WTC11 (cell line): Measurements from ENCODE around the gene MLN. TPM values are rescaled to one million over a fixed set of nuclear protein-coding genes. Genes with fewer than 3 reads are reported as not detected.
A peak's percentile ranks its signal among the peaks of the same experiment; 100 is the strongest.

Experiments
- ATAC-seq: fragments of 200-7000 bp; cut with Tn5 transposase; 2 replicates; pipeline ENCODE4 v1.10.0; 2021; ENCODE audit warnings: mild to moderate bottlenecking, moderate library complexity
- Bru-seq: library from RNA; stranded (reverse); fragments of 400-500 nt; gene quantifications from one replicate; lab custom pipeline; 2021; lab: Mats Ljungman, UMichigan
- CTCF ChIA-PET: fragments of 300-600 bp; sonication (Branson Sonifier 250); formaldehyde crosslinking; loops from one replicate; lab custom pipeline; 2021; ENCODE audit warnings: antibody characterized with exemption; lab: Charles Lee
- POLR2A ChIA-PET: fragments of 350-600 bp; sonication (Branson Sonifier 250); formaldehyde crosslinking; loops from one replicate; lab custom pipeline; 2021; ENCODE audit warnings: antibody characterized with exemption; lab: Charles Lee
- DNase-seq: peaks from one replicate; pipeline ENCODE4 v3.0.0; 2021; ENCODE audit warnings: low spot score
- H3K27ac Mint-ChIP-seq: 2 replicates; pipeline ENCODE4 v1.8.0; 2021; ENCODE audit warnings: mixed read lengths
- H3K27me3 Mint-ChIP-seq: 2 replicates; pipeline ENCODE4 v1.8.0; 2021; ENCODE audit warnings: low read depth, mild to moderate bottlenecking, moderate library complexity, mixed read lengths
- H3K36me3 Mint-ChIP-seq: 2 replicates; pipeline ENCODE4 v1.8.0; 2021; ENCODE audit warnings: mixed read lengths
- H3K4me1 Mint-ChIP-seq: 2 replicates; pipeline ENCODE4 v1.8.0; 2022; ENCODE audit warnings: mixed read lengths
- H3K4me3 Mint-ChIP-seq: 2 replicates; pipeline ENCODE4 v1.8.0; 2021; ENCODE audit warnings: mild to moderate bottlenecking, moderate library complexity, mixed read lengths
- H3K9me3 Mint-ChIP-seq: 2 replicates; pipeline ENCODE4 v1.8.0; 2021; ENCODE audit warnings: mixed read lengths
- AFF4 ChIP-seq: sonication (generic); formaldehyde crosslinking; IDR thresholded peaks from 2 replicates; pipeline ENCODE4 v1.8.1; 2023; ENCODE audit warnings: mild to moderate bottlenecking, missing genetic modification reagents, borderline replicate concordance
- ATF1 ChIP-seq: sonication (generic); formaldehyde crosslinking; IDR thresholded peaks from 2 replicates; pipeline ENCODE4 v1.8.1; 2023; ENCODE audit warnings: mild to moderate bottlenecking, moderate library complexity, missing genetic modification reagents
- CBFB ChIP-seq: sonication (generic); formaldehyde crosslinking; IDR thresholded peaks from 2 replicates; pipeline ENCODE4 v1.8.1; 2022; ENCODE audit warnings: mild to moderate bottlenecking, low read depth, missing genetic modification reagents
- JAZF1 ChIP-seq: fragments of 250-450 bp; sonication (Bioruptor Pico); IDR thresholded peaks from 2 replicates; pipeline ENCODE4 v1.9.0; 2021; ENCODE audit warnings: moderate library complexity, mild to moderate bottlenecking, inconsistent platforms
- OVOL2 ChIP-seq: fragments of 250-450 bp; sonication (Bioruptor Pico); IDR thresholded peaks from 2 replicates; pipeline ENCODE4 v1.9.0; 2021; ENCODE audit warnings: mild to moderate bottlenecking, borderline replicate concordance
- SMAD3 ChIP-seq: sonication (generic); formaldehyde crosslinking; IDR thresholded peaks from 2 replicates; pipeline ENCODE4 v1.8.0; 2022; ENCODE audit warnings: missing genetic modification reagents, mild to moderate bottlenecking, borderline replicate concordance
- ZNF232 ChIP-seq: sonication (generic); formaldehyde crosslinking; IDR thresholded peaks from 2 replicates; pipeline ENCODE4 v1.8.0; 2022; ENCODE audit warnings: mild to moderate bottlenecking, missing genetic modification reagents
- ZNF317 ChIP-seq: sonication (generic); formaldehyde crosslinking; IDR thresholded peaks from 2 replicates; pipeline ENCODE4 v1.8.1; 2023; ENCODE audit warnings: low read depth, mild to moderate bottlenecking, moderate library complexity, missing genetic modification reagents, borderline replicate concordance
- ZNF396 ChIP-seq: fragments of 250-450 bp; sonication (Bioruptor Pico); IDR thresholded peaks from 2 replicates; pipeline ENCODE4 v1.8.0; 2021; ENCODE audit warnings: mild to moderate bottlenecking, moderate library complexity, borderline replicate concordance
- long read RNA-seq, 3 experiments: library from RNA in 1 of 3; library from capped mRNA in 1 of 3; library from polyadenylated mRNA in 1 of 3; unstranded in 2 of 3; stranded (forward) in 1 of 3; transcript quantifications; one replicate each; pipeline ENCODE4 v2.0.0, GENCODE V29; 2021
- total RNA-seq: library from RNA; stranded (reverse); gene quantifications from 3 replicates; pipeline ENCODE4 v1.2.3, GENCODE V29; 2021
- TF ChIP-seq, protein P1 (sequence below): sonication (generic); formaldehyde crosslinking; IDR thresholded peaks from 2 replicates; pipeline ENCODE4 v1.8.1; 2023; ENCODE audit warnings: mild to moderate bottlenecking, missing genetic modification reagents
- TF ChIP-seq, protein P2 (sequence below): fragments of 250-450 bp; sonication (Bioruptor Pico); conservative IDR thresholded peaks from 2 replicates; pipeline ENCODE4 v1.9.0; 2021; ENCODE audit warnings: mild to moderate bottlenecking
- TF ChIP-seq, protein P3 (sequence below): fragments of 250-450 bp; sonication (Bioruptor Pico); IDR thresholded peaks from 2 replicates; pipeline ENCODE4 v1.9.0; 2021; ENCODE audit warnings: mild to moderate bottlenecking

MLN gene
- total RNA-seq: not detected in 3 replicates
- percentile 5 among the genes with signal in this experiment for Bru-seq, nascent RNA
- long read RNA-seq, experiment 1: 0 reads
- long read RNA-seq, experiment 2: 0 reads
- long read RNA-seq, experiment 3: 0 reads

DNA sequence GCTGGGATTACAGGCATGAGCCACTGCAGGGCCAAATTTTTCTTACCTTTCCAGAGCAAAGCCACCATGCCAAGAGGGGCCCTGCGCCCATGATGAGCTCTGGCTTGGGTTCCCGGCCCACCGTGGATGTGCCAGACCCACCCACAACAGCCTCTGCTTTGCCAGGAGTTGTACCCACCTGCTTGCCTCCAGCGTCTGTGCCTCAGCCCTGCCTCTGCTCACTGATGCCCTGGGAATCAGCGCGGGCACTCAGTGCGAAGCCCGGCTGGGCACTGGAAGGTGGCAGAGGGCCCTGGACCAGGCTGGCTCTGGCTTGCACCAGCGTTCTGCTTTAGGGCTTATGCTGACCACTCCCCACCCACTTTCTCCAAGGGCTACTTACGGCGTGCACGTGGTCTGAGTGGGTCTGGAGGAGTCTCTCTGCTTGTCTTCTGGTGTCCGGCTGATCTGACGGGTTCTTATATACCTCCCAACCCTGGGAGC, at the start of gene MLN:
TSS of gene MLN (minus strand) at position 433 of the 483 bp plus-strand sequence. CDS start 2,840 bp downstream, outside the sequence.
- ATAC-seq: no peak
- DNase-seq: no peak
- H3K4me3 Mint-ChIP-seq: no peak within 1 kb of the TSS
- CTCF ChIA-PET: interaction anchor here (1.1 to 1.3 kb wide), 2 partner anchors 224 to 252 kb away, joined by 3 read pairs; no protein-coding TSS in a partner anchor
- peaks cover 29% of the 10 kb centered on the region for H3K4me1 Mint-ChIP-seq
- H3K9me3 Mint-ChIP-seq: no peaks in the 10 kb centered on the region
- POLR2A ChIA-PET: no interaction called here
- H3K27ac Mint-ChIP-seq: no peak within 1 kb of the TSS
- TF ChIP-seq ZNF232 (CRISPR knock-in tag) (no peak), OVOL2 (CRISPR knock-in tag) (no peak), ATF1 (CRISPR knock-in tag) (no peak), SMAD3 (CRISPR knock-in tag) (no peak)
- TF ChIP-seq, protein P1, sequence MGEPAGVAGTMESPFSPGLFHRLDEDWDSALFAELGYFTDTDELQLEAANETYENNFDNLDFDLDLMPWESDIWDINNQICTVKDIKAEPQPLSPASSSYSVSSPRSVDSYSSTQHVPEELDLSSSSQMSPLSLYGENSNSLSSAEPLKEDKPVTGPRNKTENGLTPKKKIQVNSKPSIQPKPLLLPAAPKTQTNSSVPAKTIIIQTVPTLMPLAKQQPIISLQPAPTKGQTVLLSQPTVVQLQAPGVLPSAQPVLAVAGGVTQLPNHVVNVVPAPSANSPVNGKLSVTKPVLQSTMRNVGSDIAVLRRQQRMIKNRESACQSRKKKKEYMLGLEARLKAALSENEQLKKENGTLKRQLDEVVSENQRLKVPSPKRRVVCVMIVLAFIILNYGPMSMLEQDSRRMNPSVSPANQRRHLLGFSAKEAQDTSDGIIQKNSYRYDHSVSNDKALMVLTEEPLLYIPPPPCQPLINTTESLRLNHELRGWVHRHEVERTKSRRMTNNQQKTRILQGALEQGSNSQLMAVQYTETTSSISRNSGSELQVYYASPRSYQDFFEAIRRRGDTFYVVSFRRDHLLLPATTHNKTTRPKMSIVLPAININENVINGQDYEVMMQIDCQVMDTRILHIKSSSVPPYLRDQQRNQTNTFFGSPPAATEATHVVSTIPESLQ: no peak
- H3K36me3 Mint-ChIP-seq: no peaks in the 10 kb centered on the region
- H3K27me3 Mint-ChIP-seq: peaks cover 16% of the 10 kb centered on the region

- no peaks in the 10 kb centered on the region for H3K36me3 Mint-ChIP-seq
- H3K27ac Mint-ChIP-seq: no peak overlapping the region
- no peak overlapping the region for H3K4me3 Mint-ChIP-seq
- H3K9me3 Mint-ChIP-seq: no peaks in the 10 kb centered on the region
- no peak for ATAC-seq
- peaks cover 3% of the 10 kb centered on the region; the same call in 1 of the 2 replicates for H3K27me3 Mint-ChIP-seq
- TF ChIP-seq, protein P2, sequence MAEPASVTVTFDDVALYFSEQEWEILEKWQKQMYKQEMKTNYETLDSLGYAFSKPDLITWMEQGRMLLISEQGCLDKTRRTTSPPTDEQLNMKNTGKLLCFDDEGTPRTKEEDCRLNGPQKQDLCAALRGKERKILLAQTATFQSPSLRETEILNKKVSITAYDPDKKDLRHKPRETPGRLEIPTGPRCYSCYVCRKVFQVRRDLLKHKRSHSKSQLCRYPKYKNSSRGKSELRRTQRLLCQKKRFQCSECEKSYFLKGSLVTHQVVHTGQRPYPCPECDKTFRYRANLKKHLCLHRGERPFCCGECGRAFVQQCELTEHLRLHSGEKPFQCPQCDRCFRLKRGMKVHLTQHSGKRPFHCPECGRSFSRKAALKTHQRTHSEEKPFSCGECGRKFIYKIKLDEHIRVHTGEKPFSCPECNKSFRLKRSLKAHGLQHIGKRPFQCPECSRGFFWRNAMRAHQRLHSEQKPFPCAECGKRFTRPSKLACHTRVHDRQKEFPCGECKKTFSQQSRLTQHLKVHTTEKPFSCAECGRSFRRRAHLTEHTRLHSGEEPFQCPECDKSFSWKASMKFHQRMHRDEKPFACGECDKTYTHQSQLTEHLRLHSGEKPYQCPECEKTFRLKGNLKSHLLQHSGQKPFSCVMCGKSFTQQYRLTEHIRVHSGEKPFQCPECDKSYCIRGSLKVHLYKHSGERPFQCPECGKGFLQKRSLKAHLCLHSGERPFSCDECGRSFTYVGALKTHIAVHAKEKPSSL (CRISPR knock-in tag): no peak
- TF ChIP-seq AFF4 (CRISPR knock-in tag): no peak
- TF ChIP-seq, all 79 proteins: peak for 0
- DNase-seq: no peak
- peaks cover 24% of the 10 kb centered on the region for H3K4me1 Mint-ChIP-seq
- CTCF ChIA-PET: interaction anchor here (0.6 to 3.4 kb wide), 5 partner anchors 106 to 311 kb away, joined by 3 to 32 read pairs (median 3); no protein-coding TSS in a partner anchor
- POLR2A ChIA-PET: no interaction called here
Measured at GRCh38 chr6:33853026-33853425, 49.2 kb upstream of the MLN start.

GRCh38 chr6:33851959-33852358, 48.2 kb upstream of the MLN start:
- Mint-ChIP-seq H3K4me1 (peaks cover 24% of the 10 kb centered on the region), H3K4me3 (no peak overlapping the region), H3K9me3 (no peaks in the 10 kb centered on the region), H3K36me3 (no peaks in the 10 kb centered on the region), H3K27ac (no peak overlapping the region), H3K27me3 (peaks cover 3% of the 10 kb centered on the region; the same call in 1 of the 2 replicates)
- ATAC-seq: peak; percentile 88
- CTCF ChIA-PET: interaction anchor here (0.7 to 5.7 kb wide), 13 partner anchors 9 to 176 kb away, joined by 3 to 48 read pairs (median 3); no protein-coding TSS in a partner anchor
- DNase-seq: peak; percentile 78
- POLR2A ChIA-PET: interaction anchor here (1.0 kb wide), 1 partner anchor 30 kb away, joined by 3 read pairs; no protein-coding TSS in a partner anchor
- TF ChIP-seq, protein P3, sequence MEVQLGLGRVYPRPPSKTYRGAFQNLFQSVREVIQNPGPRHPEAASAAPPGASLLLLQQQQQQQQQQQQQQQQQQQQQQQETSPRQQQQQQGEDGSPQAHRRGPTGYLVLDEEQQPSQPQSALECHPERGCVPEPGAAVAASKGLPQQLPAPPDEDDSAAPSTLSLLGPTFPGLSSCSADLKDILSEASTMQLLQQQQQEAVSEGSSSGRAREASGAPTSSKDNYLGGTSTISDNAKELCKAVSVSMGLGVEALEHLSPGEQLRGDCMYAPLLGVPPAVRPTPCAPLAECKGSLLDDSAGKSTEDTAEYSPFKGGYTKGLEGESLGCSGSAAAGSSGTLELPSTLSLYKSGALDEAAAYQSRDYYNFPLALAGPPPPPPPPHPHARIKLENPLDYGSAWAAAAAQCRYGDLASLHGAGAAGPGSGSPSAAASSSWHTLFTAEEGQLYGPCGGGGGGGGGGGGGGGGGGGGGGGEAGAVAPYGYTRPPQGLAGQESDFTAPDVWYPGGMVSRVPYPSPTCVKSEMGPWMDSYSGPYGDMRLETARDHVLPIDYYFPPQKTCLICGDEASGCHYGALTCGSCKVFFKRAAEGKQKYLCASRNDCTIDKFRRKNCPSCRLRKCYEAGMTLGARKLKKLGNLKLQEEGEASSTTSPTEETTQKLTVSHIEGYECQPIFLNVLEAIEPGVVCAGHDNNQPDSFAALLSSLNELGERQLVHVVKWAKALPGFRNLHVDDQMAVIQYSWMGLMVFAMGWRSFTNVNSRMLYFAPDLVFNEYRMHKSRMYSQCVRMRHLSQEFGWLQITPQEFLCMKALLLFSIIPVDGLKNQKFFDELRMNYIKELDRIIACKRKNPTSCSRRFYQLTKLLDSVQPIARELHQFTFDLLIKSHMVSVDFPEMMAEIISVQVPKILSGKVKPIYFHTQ (CRISPR knock-in tag): no peak
- TF ChIP-seq JAZF1 (CRISPR knock-in tag): no peak
- TF ChIP-seq AFF4 (CRISPR knock-in tag): no peak
- no peak for TF ChIP-seq CBFB (CRISPR knock-in tag)
- no peak for TF ChIP-seq ZNF317 (CRISPR knock-in tag)
- TF ChIP-seq ZNF396: no peak
